Lower leg skin (tissue), 4 donors: ENCODE measurements around the gene TADA2A. TPM values are rescaled to one million over a fixed set of nuclear protein-coding genes. Genes with fewer than 3 reads are reported as not detected.
A peak's percentile ranks its signal among the peaks of the same experiment; 100 is the strongest.
"Not testable (repeated sequence)": the region's sequence is repeated elsewhere in the genome, so short reads cannot be mapped to it uniquely, and the experiment has no call there.

Source experiments
- DNase-seq, 2 donors: peaks; one replicate each; pipeline ENCODE4 v3.0.0-alpha.2; 2019; ENCODE audit warnings: low spot score in 2 of 2
- H3K4me3 ChIP-seq: fragments of 200-600 bp; sonication (generic); 2 replicates; pipeline ENCODE4 v1.5.1; 2017; ENCODE audit warnings: mild to moderate bottlenecking, low read depth; ENCODE audit not compliant: poor library complexity, severe bottlenecking
- CTCF ChIP-seq, 3 donors: fragments of 450-650 bp; IDR thresholded peaks; one replicate each; pipeline ENCODE4 v1.5.1; 2016; ENCODE audit warnings: antibody characterized with exemption in 3 of 3, mild to moderate bottlenecking in 3 of 3, moderate library complexity in 2 of 3
- POLR2A ChIP-seq, 2 donors: fragments of 450-650 bp; IDR thresholded peaks; one replicate each; pipeline ENCODE4 v1.6.1; 2016 to 2017; ENCODE audit warnings: antibody characterized with exemption in 2 of 2, mild to moderate bottlenecking in 1 of 2, moderate library complexity in 1 of 2
- WGBS, 2 donors: methylation state at CpG; one replicate each; pipeline ENCODE4 v1.1.5; 2018; 5-methylcytosine and 5-hydroxymethylcytosine counted together
- intact Hi-C: fragments of 100-400 bp; cut with DNase I; formaldehyde crosslinking; loops from one replicate; pipeline ENCODE4 v1.15.0; 2023; ENCODE audit warnings: low total_unique reads
- total RNA-seq, 4 donors: library from RNA; depleted of rRNA; stranded (reverse); fragments of >200 nt; gene quantifications; one replicate each; pipeline ENCODE4 v1.1.0, GENCODE V29; 2016

Gene TADA2A
- total RNA-seq, 4 donors from 2014 or later = 10.2 to 17.4 (median 14.4) TPM

DNA sequence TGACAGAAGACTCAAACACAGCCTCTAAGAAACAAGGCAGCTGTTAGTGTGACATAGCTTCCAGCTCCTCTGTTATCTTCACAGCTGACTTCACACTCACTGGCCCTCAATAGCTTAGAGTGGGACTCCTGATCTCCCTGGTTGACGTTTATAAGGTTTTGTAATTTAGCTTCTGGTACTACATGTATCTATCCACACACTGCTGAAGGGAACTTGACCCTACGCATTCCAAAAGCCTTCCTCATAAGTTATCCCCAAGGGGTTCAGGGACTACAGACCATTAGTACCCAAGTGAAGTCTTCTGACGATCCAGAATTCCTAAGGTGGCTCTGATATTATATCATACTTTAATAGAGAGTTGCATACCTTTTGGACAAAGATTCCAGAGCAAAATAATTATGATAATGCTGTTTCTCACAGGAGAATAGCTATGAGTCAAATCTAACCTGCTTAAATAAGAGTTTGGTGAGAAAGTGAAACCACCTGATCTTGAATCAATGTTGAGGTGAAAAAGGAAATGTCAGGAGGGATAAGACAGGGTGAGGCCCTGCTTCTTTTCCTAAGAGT, 14.6 kb upstream of the TADA2A start:
- intact Hi-C loops = no loop called here
- WGBS, 2 donors = 61 to 68% methylated on average over 3 of the region's 3 CpGs
- TF ChIP-seq CTCF (IDR thresholded peaks at IDR 0.05) = no peak
- TF ChIP-seq POLR2A (IDR thresholded peaks at IDR 0.05) = no peak
- no peak overlapping the region for H3K4me3 ChIP-seq
- DNase-seq = no peak

DNA sequence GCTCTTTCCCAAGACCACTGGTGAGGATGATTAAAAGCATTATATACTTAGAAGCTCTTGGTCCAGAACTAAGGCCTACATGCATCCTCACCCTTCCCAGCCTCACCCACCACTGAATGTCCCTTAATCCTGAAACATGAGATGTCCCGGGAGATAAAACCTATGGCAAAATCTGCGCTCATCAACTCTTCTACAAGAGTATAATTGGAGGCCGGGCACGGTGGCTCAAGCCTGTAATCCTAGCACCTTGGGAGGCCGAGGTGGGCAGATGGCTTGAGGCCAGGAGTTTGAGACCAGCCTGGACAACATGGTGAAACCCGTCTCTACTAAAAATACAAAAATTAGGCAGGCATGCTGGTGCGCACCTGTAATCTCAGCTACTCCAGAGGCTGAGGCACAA, 13.3 kb upstream of the TADA2A start:
- no peak overlapping the region for H3K4me3 ChIP-seq
- intact Hi-C loops = no loop called here
- whole genome bisulfite sequencing, 2 donors = 95 to 97% methylated on average over 7 of the region's 7 CpGs
- no peak for DNase-seq
- TF ChIP-seq CTCF (IDR thresholded peaks at IDR 0.05) = no peak
- no peak for TF ChIP-seq POLR2A (IDR thresholded peaks at IDR 0.05)

DNA sequence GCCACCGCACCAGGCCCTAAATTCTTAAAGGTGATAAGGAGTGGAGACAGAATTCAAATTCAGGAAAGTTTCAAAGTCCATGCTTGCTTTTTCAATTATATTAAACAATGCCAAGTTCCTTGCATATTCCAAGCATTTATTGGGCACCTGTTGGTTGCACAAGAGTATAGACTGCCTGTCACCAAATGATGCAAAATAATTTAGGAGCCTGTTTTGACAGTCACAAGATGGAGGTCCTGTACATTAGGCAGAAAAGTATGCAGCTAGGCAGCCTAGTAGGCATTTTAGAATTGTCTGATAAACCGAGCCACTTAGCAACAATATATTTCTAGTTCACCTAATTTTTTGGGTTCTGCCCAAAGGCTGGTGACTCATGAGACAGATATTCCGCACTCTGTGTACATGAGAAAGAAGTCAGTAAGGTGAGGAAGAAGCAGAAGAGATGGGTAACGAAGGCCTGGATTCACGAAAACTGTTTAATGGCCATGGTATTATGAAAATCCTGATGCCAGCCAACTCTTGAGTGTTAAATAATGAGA, 7.4 kb upstream of the TADA2A start:
- intact Hi-C loops = no loop called here
- WGBS, 2 donors = 60 to 68% methylated on average over 5 of the region's 5 CpGs
- TF ChIP-seq POLR2A (IDR thresholded peaks at IDR 0.05) = no peak
- TF ChIP-seq CTCF (IDR thresholded peaks at IDR 0.05) = no peak
- DNase-seq = no peak
- no peak overlapping the region for H3K4me3 ChIP-seq

DNA sequence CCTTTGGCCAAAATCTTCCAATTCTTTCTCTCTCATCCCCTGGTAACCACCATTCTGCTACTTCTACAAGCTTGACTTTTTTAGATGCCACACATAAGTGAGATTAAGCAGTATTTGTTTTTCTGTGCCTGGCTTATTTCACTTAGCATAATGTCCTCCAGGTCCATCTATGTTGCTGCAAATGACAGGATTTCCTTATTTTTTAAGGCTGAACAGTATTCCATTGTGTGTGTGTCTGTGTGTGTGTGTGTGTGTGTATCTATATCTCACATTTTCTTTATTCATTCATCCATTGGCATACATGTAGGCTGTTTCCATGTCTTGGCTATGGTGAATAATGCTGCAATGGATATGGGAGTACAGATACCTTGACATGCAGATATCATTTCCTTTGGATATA, 6.2 kb upstream of the TADA2A start:
- H3K4me3 ChIP-seq = no peak overlapping the region
- intact Hi-C loops = no loop called here
- TF ChIP-seq POLR2A (IDR thresholded peaks at IDR 0.05) (no peak), CTCF (IDR thresholded peaks at IDR 0.05) (no peak)
- no peak for DNase-seq

DNA sequence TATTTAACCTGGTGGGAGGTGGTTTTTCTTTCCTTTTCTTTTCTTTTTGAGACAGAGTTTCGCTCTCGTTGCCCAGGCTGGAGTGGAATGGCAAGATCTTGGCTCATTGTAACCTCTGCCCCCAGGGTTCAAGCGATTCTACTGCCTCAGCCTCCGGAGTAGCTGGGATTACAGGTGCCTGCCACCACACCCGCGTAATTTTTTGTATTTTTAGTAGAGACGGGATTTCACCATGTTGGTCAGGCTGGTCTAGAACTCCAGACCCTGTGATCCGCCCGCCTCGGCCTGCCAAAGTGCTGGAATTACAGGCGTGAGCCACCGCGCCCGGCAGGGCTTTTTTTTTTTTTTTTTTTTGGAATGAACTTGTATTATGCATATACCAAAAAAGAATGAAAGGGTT, 1.2 kb upstream of the TADA2A start:
- intact Hi-C loops, DNase-seq, H3K4me3 ChIP-seq: not testable (repeated sequence)
- 38 to 46% methylated on average over 14 of the region's 14 CpGs for WGBS, 2 donors

- H3K4me3 ChIP-seq = peak overlapping the region; percentile 72
- no peak for DNase-seq
- WGBS, 2 donors = 0 to 1% methylated on average over 21 of the region's 21 CpGs
- intact Hi-C loops = no loop called here
- TF ChIP-seq POLR2A (IDR thresholded peaks at IDR 0.05) = no peak
- TF ChIP-seq CTCF (IDR thresholded peaks at IDR 0.05) = no peak
These were observed 591 bp upstream of the TADA2A start for GRCh38 chr17:37405955-37406634.

GRCh38 chr17:37408145-37408479, 1.4 kb downstream of the TADA2A start:
- WGBS, 2 donors = 86 to 88% methylated on average over 13 of the region's 13 CpGs
- H3K4me3 ChIP-seq, intact Hi-C loops, DNase-seq: not testable (repeated sequence)
